Gastroesophageal sphincter (tissue), 4 donors: ENCODE measurements around the gene CASP8AP2. TPM values are rescaled to one million over a fixed set of nuclear protein-coding genes. Genes with fewer than 3 reads are reported as not detected.

ENCODE experiments used
- ATAC-seq: fragments of 150-250 bp; one replicate; pipeline ENCODE4 v1.9.1; 2016; ENCODE audit warnings: mild to moderate bottlenecking, moderate library complexity
- H3K27ac ChIP-seq, 4 donors: fragments of 200-600 bp; sonication (generic) in 3 of 4; 1 replicate in 3 of 4; 2 replicates in 1 of 4; pipeline ENCODE4 v1.5.1; 2016 to 2019
- H3K27me3 ChIP-seq: fragments of 200-600 bp; sonication (generic); one replicate; pipeline ENCODE4 v1.5.1; 2019
- H3K36me3 ChIP-seq, 2 donors: fragments of 200-600 bp; sonication (generic); one replicate each; pipeline ENCODE4 v1.5.1; 2019; ENCODE audit warnings: control low read depth in 1 of 2
- H3K4me1 ChIP-seq, 3 donors: fragments of 200-600 bp; sonication (generic); 1 replicate in 2 of 3; 2 replicates in 1 of 3; pipeline ENCODE4 v1.5.1; 2016 to 2019; ENCODE audit warnings: control low read depth in 2 of 3
- H3K4me3 ChIP-seq, 2 donors: fragments of 200-600 bp; sonication (generic); one replicate each; pipeline ENCODE4 v1.5.1; 2019; ENCODE audit warnings: mild to moderate bottlenecking in 1 of 2, moderate library complexity in 1 of 2
- H3K9me3 ChIP-seq, 3 donors: fragments of 200-600 bp; sonication (generic); one replicate each; pipeline ENCODE4 v1.5.1; 2017 to 2019; ENCODE audit warnings: control low read depth in 2 of 3
- CTCF ChIP-seq, 4 experiments: fragments of 200-600 bp in 2 of 4; fragments of 450-650 bp in 2 of 4; sonication (generic) in 1 of 4; IDR thresholded peaks; one replicate each; pipeline ENCODE4 v1.5.1; 2017 to 2019; ENCODE audit warnings: antibody characterized with exemption in 4 of 4, mild to moderate bottlenecking in 2 of 4, moderate library complexity in 2 of 4
- EP300 ChIP-seq: sonication (generic); formaldehyde crosslinking; IDR thresholded peaks from one replicate; pipeline ENCODE4 v1.6.1; 2017; ENCODE audit warnings: antibody characterized with exemption, mild to moderate bottlenecking
- POLR2A ChIP-seq, 2 donors: fragments of 450-650 bp; IDR thresholded peaks; one replicate each; pipeline ENCODE4 v1.6.1; 2017; ENCODE audit warnings: antibody characterized with exemption in 2 of 2, mild to moderate bottlenecking in 2 of 2, moderate library complexity in 1 of 2
- POLR2AphosphoS5 ChIP-seq: sonication (generic); formaldehyde crosslinking; IDR thresholded peaks from one replicate; pipeline ENCODE4 v1.6.1; 2017; ENCODE audit warnings: antibody characterized with exemption
- WGBS, 2 donors: methylation state at CpG; one replicate each; pipeline ENCODE4 v1.1.5; 2018; ENCODE audit warnings: low coverage in 1 of 2; 5-methylcytosine and 5-hydroxymethylcytosine counted together
- total RNA-seq, 4 donors: library from RNA; depleted of rRNA; stranded (reverse); fragments of >200 nt; gene quantifications; one replicate each; pipeline ENCODE4 v1.1.0, GENCODE V29; 2016

The CASP8AP2 gene
- total RNA-seq, 4 donors from 2014 or later, result 14.1 to 26.6 (median 20.4) TPM

- Histone ChIP-seq H3K36me3 (peaks cover 4 to 100% of the 10 kb centered on the region in 2 donors), H3K27me3 (no peaks in the 10 kb centered on the region), H3K4me3 (no peak overlapping the region), H3K9me3 (peaks cover 0 to 6% (median 0%) of the 10 kb centered on the region in 3 donors), H3K4me1 (no peaks in the 10 kb centered on the region), H3K27ac (no peak overlapping the region)
- WGBS, 2 donors, result 100% methylated on average over 2 of the region's 2 CpGs
- no peak for TF ChIP-seq CTCF (IDR thresholded peaks at IDR 0.05)
- no peak for TF ChIP-seq POLR2AphosphoS5
- no peak for TF ChIP-seq EP300
- TF ChIP-seq POLR2A (IDR thresholded peaks at IDR 0.05), result no peak
- no peak for ATAC-seq
These were observed 42.7 kb upstream of the CASP8AP2 start for GRCh38 chr6:89786970-89787369.

GRCh38 chr6:89787660-89788328, 41.9 kb upstream of the CASP8AP2 start:
- H3K4me3 ChIP-seq, result no peak overlapping the region
- WGBS, 2 donors, result 77 to 86% methylated on average over 5 to 7 of the region's 7 CpGs
- H3K9me3 ChIP-seq, result peaks cover 0 to 5% (median 0%) of the 10 kb centered on the region in 3 donors
- no peak for TF ChIP-seq POLR2AphosphoS5
- no peak for TF ChIP-seq CTCF (IDR thresholded peaks at IDR 0.05)
- TF ChIP-seq POLR2A (IDR thresholded peaks at IDR 0.05), result no peak
- TF ChIP-seq EP300, result no peak
- H3K27ac ChIP-seq, result no peak overlapping the region
- peaks cover 4 to 100% of the 10 kb centered on the region in 2 donors for H3K36me3 ChIP-seq
- ATAC-seq, result no peak
- H3K4me1 ChIP-seq, result no peaks in the 10 kb centered on the region
- H3K27me3 ChIP-seq, result no peaks in the 10 kb centered on the region

GRCh38 chr6:89789980-89790379, 39.7 kb upstream of the CASP8AP2 start:
- Histone ChIP-seq H3K4me3 (no peak overlapping the region), H3K27me3 (no peaks in the 10 kb centered on the region), H3K4me1 (no peaks in the 10 kb centered on the region), H3K36me3 (peaks cover 0 to 100% of the 10 kb centered on the region in 2 donors), H3K27ac (no peak overlapping the region), H3K9me3 (no peaks in the 10 kb centered on the region)
- no peak for ATAC-seq
- no peak for TF ChIP-seq CTCF (IDR thresholded peaks at IDR 0.05)
- no peak for TF ChIP-seq POLR2AphosphoS5
- no peak for TF ChIP-seq EP300
- TF ChIP-seq POLR2A (IDR thresholded peaks at IDR 0.05), result no peak
- no CpG with 5 or more reads among the region's 1 CpG for WGBS, 2 donors

GRCh38 chr6:89790403-89790802, 39.3 kb upstream of the CASP8AP2 start:
- H3K4me1 ChIP-seq, result no peaks in the 10 kb centered on the region
- TF ChIP-seq EP300 (no peak), POLR2AphosphoS5 (no peak), POLR2A (IDR thresholded peaks at IDR 0.05) (no peak), CTCF (IDR thresholded peaks at IDR 0.05) (no peak)
- no peaks in the 10 kb centered on the region for H3K9me3 ChIP-seq
- ATAC-seq, result no peak
- H3K27ac ChIP-seq, result no peak overlapping the region
- no peak overlapping the region for H3K4me3 ChIP-seq
- H3K27me3 ChIP-seq, result no peaks in the 10 kb centered on the region
- WGBS, 2 donors, result 75 to 79% methylated on average over 2 of the region's 2 CpGs
- peaks cover 0 to 100% of the 10 kb centered on the region in 2 donors for H3K36me3 ChIP-seq

GRCh38 chr6:89792881-89793280, 36.8 kb upstream of the CASP8AP2 start:
- H3K27me3 ChIP-seq, result no peaks in the 10 kb centered on the region
- no peak for TF ChIP-seq CTCF (IDR thresholded peaks at IDR 0.05)
- no peak for TF ChIP-seq POLR2A (IDR thresholded peaks at IDR 0.05)
- no peak for TF ChIP-seq EP300
- TF ChIP-seq POLR2AphosphoS5, result no peak
- WGBS, 2 donors, result 11 to 23% methylated on average over 1 to 2 of the region's 2 CpGs
- H3K27ac ChIP-seq, result no peak overlapping the region
- no peak overlapping the region for H3K4me3 ChIP-seq
- no peaks in the 10 kb centered on the region for H3K4me1 ChIP-seq
- peaks cover 0 to 88% of the 10 kb centered on the region in 2 donors for H3K36me3 ChIP-seq
- no peaks in the 10 kb centered on the region for H3K9me3 ChIP-seq
- no peak for ATAC-seq
